HEK293T (cell line): ENCODE data around the gene AFAP1L2.

Source experiments
- CTCF ChIA-PET: fragments of 350-600 bp; formaldehyde crosslinking; extraction: SDS; loops from one replicate; lab custom pipeline; 2021; ENCODE audit warnings: antibody characterized with exemption, inconsistent platforms; lab: Yijun Ruan, JAX
- POLR2A ChIA-PET: fragments of 350-600 bp; formaldehyde crosslinking; extraction: SDS; loops from one replicate; lab custom pipeline; 2020; ENCODE audit warnings: antibody characterized with exemption, inconsistent platforms; lab: Yijun Ruan, JAX
- DNase-seq: peaks from one replicate; pipeline ENCODE4 v3.0.0; 2012; ENCODE audit warnings: mixed read lengths; ENCODE audit errors: extremely low spot score
- ARNT ChIP-seq: fragments of 450-650 bp; IDR thresholded peaks from 2 replicates; pipeline ENCODE4 v1.6.1; 2017; ENCODE audit warnings: mild to moderate bottlenecking
- BHLHE40 ChIP-seq: fragments of 450-650 bp; IDR thresholded peaks from 2 replicates; pipeline ENCODE4 v1.6.1; 2016; ENCODE audit warnings: mild to moderate bottlenecking, moderate library complexity, borderline replicate concordance
- CTBP1 ChIP-seq: fragments of 450-650 bp; IDR thresholded peaks from 2 replicates; pipeline ENCODE4 v1.6.1; 2016; ENCODE audit warnings: borderline replicate concordance
- ELF4 ChIP-seq: fragments of 450-650 bp; IDR thresholded peaks from 2 replicates; pipeline ENCODE4 v1.6.1; 2017; ENCODE audit warnings: antibody characterized with exemption
- FOXA1 ChIP-seq: fragments of 450-650 bp; IDR thresholded peaks from 2 replicates; pipeline ENCODE4 v1.6.1; 2016; ENCODE audit warnings: mild to moderate bottlenecking
- FOXK2 ChIP-seq: fragments of 450-650 bp; IDR thresholded peaks from 2 replicates; pipeline ENCODE4 v1.6.1; 2016; ENCODE audit warnings: mild to moderate bottlenecking
- FOXM1 ChIP-seq: fragments of 450-650 bp; IDR thresholded peaks from 2 replicates; pipeline ENCODE4 v1.6.1; 2017; ENCODE audit warnings: mild to moderate bottlenecking, borderline replicate concordance
- HDGF ChIP-seq: fragments of 450-650 bp; IDR thresholded peaks from 2 replicates; pipeline ENCODE4 v1.6.1; 2017; ENCODE audit warnings: antibody characterized with exemption, borderline replicate concordance
- L3MBTL2 ChIP-seq: fragments of 450-650 bp; conservative IDR thresholded peaks from 2 replicates; pipeline ENCODE4 v1.6.1; 2016; ENCODE audit warnings: mild to moderate bottlenecking
- LEF1 ChIP-seq: fragments of 450-650 bp; IDR thresholded peaks from 2 replicates; pipeline ENCODE4 v1.6.1; 2017; ENCODE audit warnings: mild to moderate bottlenecking, borderline replicate concordance
- NFRKB ChIP-seq: fragments of 450-650 bp; IDR thresholded peaks from 2 replicates; pipeline ENCODE4 v1.6.1; 2016; ENCODE audit warnings: mild to moderate bottlenecking, moderate library complexity
- PKNOX1 ChIP-seq: fragments of 450-650 bp; IDR thresholded peaks from 2 replicates; pipeline ENCODE4 v1.6.1; 2016
- SP1 ChIP-seq: fragments of 450-650 bp; IDR thresholded peaks from 2 replicates; pipeline ENCODE4 v1.6.1; 2017
- SUZ12 ChIP-seq: fragments of 450-650 bp; IDR thresholded peaks from 2 replicates; pipeline ENCODE4 v1.6.1; 2016; ENCODE audit warnings: mild to moderate bottlenecking
- TARDBP ChIP-seq: fragments of 450-650 bp; IDR thresholded peaks from 2 replicates; pipeline ENCODE4 v1.6.1; 2016
- ZNF384 ChIP-seq: fragments of 450-650 bp; IDR thresholded peaks from 2 replicates; pipeline ENCODE4 v1.6.1; 2016

The AFAP1L2 gene

GRCh38 chr10:114332301-114333192, 71.8 kb downstream of the AFAP1L2 start:
- DNase-seq = no peak
- POLR2A ChIA-PET = no interaction called here
- TF ChIP-seq L3MBTL2 = no peak
- TF ChIP-seq FOXM1 = no peak
- TF ChIP-seq HDGF = no peak
- TF ChIP-seq ZNF384 = no peak
- no peak for TF ChIP-seq LEF1
- no peak for TF ChIP-seq SP1
- no peak for TF ChIP-seq FOXA1
- no peak for TF ChIP-seq NFRKB
- no peak for TF ChIP-seq SUZ12
- no peak for TF ChIP-seq ARNT
- TF ChIP-seq PKNOX1 = no peak
- no peak for TF ChIP-seq ELF4
- no peak for TF ChIP-seq TARDBP
- no peak for TF ChIP-seq CTBP1
- TF ChIP-seq FOXK2 = no peak
- TF ChIP-seq BHLHE40 = no peak
- CTCF ChIA-PET = interaction anchor here (0.6 kb wide), 1 partner anchor 127 kb away, joined by 3 read pairs; no protein-coding TSS in a partner anchor

GRCh38 chr10:114329634-114330365, 74.5 kb downstream of the AFAP1L2 start:
- CTCF ChIA-PET = no interaction called here
- DNase-seq = no peak
- no peak for TF ChIP-seq NFRKB
- TF ChIP-seq TARDBP = no peak
- no peak for TF ChIP-seq CTBP1
- TF ChIP-seq ARNT = no peak
- TF ChIP-seq HDGF = no peak
- no peak for TF ChIP-seq ELF4
- TF ChIP-seq BHLHE40 = no peak
- TF ChIP-seq SP1 = no peak
- POLR2A ChIA-PET = no interaction called here

DNA sequence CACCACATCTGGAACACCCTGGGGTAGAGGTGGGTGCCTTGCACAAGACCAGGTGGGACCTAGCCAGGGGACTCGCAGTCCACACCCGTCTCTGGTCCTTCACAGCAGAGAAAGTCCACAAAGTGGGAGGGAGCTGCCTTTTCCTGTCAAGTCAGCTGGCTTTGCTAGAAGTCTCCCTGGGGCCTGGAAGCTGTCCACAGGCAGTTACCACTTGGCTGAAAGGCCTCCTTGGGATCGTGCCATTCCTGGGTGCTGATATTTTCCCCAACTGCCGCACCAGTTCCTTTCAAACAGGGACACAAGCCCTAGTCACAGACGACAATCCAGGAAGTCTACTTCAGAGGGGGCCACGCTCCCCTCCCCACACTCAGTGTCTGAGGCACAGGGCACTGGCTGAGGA, 75.4 kb downstream of the AFAP1L2 start:
- CTCF ChIA-PET = no interaction called here
- POLR2A ChIA-PET = no interaction called here
- DNase-seq = no peak
- no peak for TF ChIP-seq BHLHE40
- TF ChIP-seq ARNT = no peak
- no peak for TF ChIP-seq FOXA1
- no peak for TF ChIP-seq LEF1
- no peak for TF ChIP-seq L3MBTL2
- no peak for TF ChIP-seq NFRKB
- no peak for TF ChIP-seq SUZ12
- TF ChIP-seq ZNF384 = no peak
- no peak for TF ChIP-seq FOXM1
- TF ChIP-seq CTBP1 = no peak
- no peak for TF ChIP-seq HDGF

- POLR2A ChIA-PET = no interaction called here
- CTCF ChIA-PET = no interaction called here
- no peak for DNase-seq
- TF ChIP-seq BHLHE40 (no peak), SP1 (no peak), CTBP1 (no peak), ELF4 (no peak), ZNF384 (no peak), ARNT (no peak), L3MBTL2 (no peak), FOXA1 (no peak)
These were observed 75.9 kb downstream of the AFAP1L2 start for GRCh38 chr10:114328441-114328812.

GRCh38 chr10:114327537-114328440, 76.5 kb downstream of the AFAP1L2 start:
- POLR2A ChIA-PET = no interaction called here
- no peak for DNase-seq
- TF ChIP-seq NFRKB (no peak), FOXM1 (no peak), LEF1 (no peak), SUZ12 (no peak), ARNT (no peak), L3MBTL2 (no peak), PKNOX1 (no peak)
- CTCF ChIA-PET = interaction anchor here (0.6 kb wide), 1 partner anchor 22 kb away, joined by 5 read pairs; no protein-coding TSS in a partner anchor

DNA sequence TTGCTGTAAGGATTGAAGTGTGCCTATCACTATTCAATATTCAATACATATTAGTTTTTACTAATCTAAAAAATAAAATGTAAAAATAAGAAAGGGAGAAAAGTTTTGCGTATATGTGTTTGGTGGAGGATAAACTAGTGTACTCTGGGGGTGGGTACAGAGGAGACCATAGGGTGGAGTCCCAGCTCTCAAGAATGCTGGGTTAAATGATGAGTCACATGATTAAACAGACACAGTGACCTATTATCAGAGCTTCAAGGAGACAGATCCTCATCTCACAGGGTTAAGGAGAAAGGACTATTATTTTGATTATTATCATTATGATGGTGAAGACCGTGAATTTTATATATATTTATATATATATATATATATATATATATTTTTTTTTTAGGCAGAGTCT, 77.5 kb downstream of the AFAP1L2 start:
- POLR2A ChIA-PET = no interaction called here
- no peak for DNase-seq
- CTCF ChIA-PET = interaction anchor here (0.6 to 0.9 kb wide), 2 partner anchors 23 to 75 kb away, joined by 5 to 9 read pairs; no protein-coding TSS in a partner anchor
- TF ChIP-seq SUZ12 (no peak), FOXA1 (no peak), ZNF384 (no peak), CTBP1 (no peak), FOXK2 (no peak), PKNOX1 (no peak), BHLHE40 (no peak), FOXM1 (no peak), LEF1 (no peak), L3MBTL2 (no peak), ELF4 (no peak), SP1 (no peak), HDGF (no peak), TARDBP (no peak)
